ENCODE data around the gene CDC42EP4.

- TF ChIP-seq CTCF (IDR thresholded peaks at IDR 0.05) (no peak), POLR2A (IDR thresholded peaks at IDR 0.05) (no peak)
Observed at GRCh38 chr17:73356561-73357170, 44.9 kb upstream of the CDC42EP4 start.
